Natural killer cell (primary cell): ENCODE measurements around the gene ITGB5. TPM values are rescaled to one million over a fixed set of nuclear protein-coding genes. Genes with fewer than 3 reads are reported as not detected.

Source experiments
- ATAC-seq, 3 donors: fragments of 150-1000 bp in 2 of 3; fragments of 200-7000 bp in 1 of 3; cut with Tn5 transposase; 1 replicate in 1 of 3; 2 replicates in 2 of 3; pipeline ENCODE4 v1.10.0; 2021; ENCODE audit warnings: mild to moderate bottlenecking in 2 of 3, moderate library complexity in 2 of 3
- DNase-seq, 2 donors: peaks; one replicate each; pipeline versions ENCODE4 v3.0.0 to v3.0.0-alpha.2; 2013 to 2021; ENCODE audit warnings: mixed read lengths in 1 of 2
- H3K27ac ChIP-seq: one replicate; pipeline ENCODE4 v1.5.1; 2013; ENCODE audit warnings: mild to moderate bottlenecking, low read length
- H3K27me3 ChIP-seq: one replicate; pipeline ENCODE4 v1.6.1; 2013; ENCODE audit warnings: low read length; ENCODE audit not compliant: control insufficient read depth, insufficient read depth
- H3K36me3 ChIP-seq: one replicate; pipeline ENCODE4 v1.6.1; 2013; ENCODE audit warnings: low read length; ENCODE audit not compliant: control insufficient read depth, insufficient read depth
- H3K4me1 ChIP-seq: one replicate; pipeline ENCODE4 v1.6.1; 2013; ENCODE audit warnings: low read length; ENCODE audit not compliant: control insufficient read depth, insufficient read depth
- H3K4me3 ChIP-seq: one replicate; pipeline ENCODE4 v1.5.1; 2013; ENCODE audit warnings: low read length
- H3K9me3 ChIP-seq: one replicate; pipeline ENCODE4 v1.6.1; 2013; ENCODE audit warnings: low read length; ENCODE audit not compliant: control insufficient read depth, insufficient read depth
- H3K27ac Mint-ChIP-seq, 2 donors: one replicate each; pipeline ENCODE4 v1.8.0; 2022; ENCODE audit warnings: mild to moderate bottlenecking in 2 of 2, mixed read lengths in 2 of 2, moderate library complexity in 1 of 2
- H3K27me3 Mint-ChIP-seq, 2 donors: one replicate each; pipeline ENCODE4 v1.8.0; 2022; ENCODE audit warnings: low read depth in 2 of 2, mixed read lengths in 2 of 2
- H3K36me3 Mint-ChIP-seq: one replicate; pipeline ENCODE4 v1.8.0; 2022; ENCODE audit warnings: mixed read lengths
- H3K4me1 Mint-ChIP-seq, 2 donors: one replicate each; pipeline ENCODE4 v1.8.0; 2022; ENCODE audit warnings: mixed read lengths in 2 of 2
- H3K4me3 Mint-ChIP-seq: one replicate; pipeline ENCODE4 v1.8.0; 2022; ENCODE audit warnings: mild to moderate bottlenecking, moderate library complexity, mixed read lengths
- H3K9me3 Mint-ChIP-seq, 2 donors: one replicate each; pipeline ENCODE4 v1.8.0; 2022; ENCODE audit warnings: mixed read lengths in 2 of 2
- CTCF ChIP-seq: fragments of 200-600 bp; IDR thresholded peaks from one replicate; pipeline ENCODE4 v1.8.0; 2022; ENCODE audit warnings: antibody characterized with exemption
- WGBS: methylation state at CpG from one replicate; pipeline ENCODE4 v1.1.7; 2013; ENCODE audit warnings: missing lambda C conversion rate; ENCODE audit not compliant: insufficient coverage; 5-methylcytosine and 5-hydroxymethylcytosine counted together
- intact Hi-C: fragments of 100-400 bp; cut with micrococcal nuclease; formaldehyde crosslinking; loops from one replicate; pipeline ENCODE4 v1.14.2; 2022
- total RNA-seq, 4 donors: library from RNA; stranded (reverse); fragments of 120-200 nt in 1 of 4; gene quantifications; one replicate each; pipeline versions ENCODE4 v1.2.3 to v1.2.4, GENCODE V29; 2013 to 2022

Gene ITGB5
- total RNA-seq, 3 donors from 2014 or later (not counting 1 experiment from before 2014, with no cell fraction given), result 1.0 to 8.4 (median 5.4) TPM

GRCh38 chr3:124804875-124805274 lies 82.3 kb downstream of the ITGB5 start:
- H3K4me3 Mint-ChIP-seq, result no peak overlapping the region
- no peaks in the 10 kb centered on the region for H3K4me1 Mint-ChIP-seq
- intact Hi-C loops, result no loop called here
- TF ChIP-seq CTCF, result no peak
- Histone ChIP-seq H3K4me1 (no peaks in the 10 kb centered on the region), H3K27ac (no peak overlapping the region), H3K4me3 (no peak overlapping the region), H3K27me3 (no peaks in the 10 kb centered on the region), H3K36me3 (no peaks in the 10 kb centered on the region), H3K9me3 (no peaks in the 10 kb centered on the region)
- no peaks in the 10 kb centered on the region for H3K9me3 Mint-ChIP-seq
- no peak for ATAC-seq
- H3K27me3 Mint-ChIP-seq, result peaks cover 11 to 19% of the 10 kb centered on the region in 2 donors
- H3K27ac Mint-ChIP-seq, result no peak overlapping the region
- no peaks in the 10 kb centered on the region for H3K36me3 Mint-ChIP-seq
- WGBS, result 86% methylated on average over 7 of the region's 7 CpGs
- no peak for DNase-seq

- no peak for DNase-seq
- Histone ChIP-seq H3K27me3 (no peaks in the 10 kb centered on the region), H3K4me3 (no peak overlapping the region), H3K36me3 (no peaks in the 10 kb centered on the region), H3K9me3 (no peaks in the 10 kb centered on the region), H3K27ac (no peak overlapping the region), H3K4me1 (no peaks in the 10 kb centered on the region)
- ATAC-seq, result no peak
- intact Hi-C loops, result no loop called here
- H3K27me3 Mint-ChIP-seq, result peaks cover 9 to 13% of the 10 kb centered on the region in 2 donors
- H3K9me3 Mint-ChIP-seq, result no peaks in the 10 kb centered on the region
- TF ChIP-seq CTCF, result no peak
- no peaks in the 10 kb centered on the region for H3K36me3 Mint-ChIP-seq
- H3K4me3 Mint-ChIP-seq, result no peak overlapping the region
- no peaks in the 10 kb centered on the region for H3K4me1 Mint-ChIP-seq
- no peak overlapping the region for H3K27ac Mint-ChIP-seq
- 91% methylated on average over 8 of the region's 8 CpGs for WGBS
Measured at GRCh38 chr3:124802702-124803101, 84.5 kb downstream of the ITGB5 start.

GRCh38 chr3:124802061-124802698 lies 85.0 kb downstream of the ITGB5 start:
- H3K27me3 ChIP-seq, result no peaks in the 10 kb centered on the region
- Mint-ChIP-seq H3K4me1 (no peaks in the 10 kb centered on the region), H3K4me3 (no peak overlapping the region), H3K36me3 (no peaks in the 10 kb centered on the region), H3K27me3 (peaks cover 9 to 13% of the 10 kb centered on the region in 2 donors), H3K9me3 (no peaks in the 10 kb centered on the region), H3K27ac (no peak overlapping the region)
- H3K36me3 ChIP-seq, result no peaks in the 10 kb centered on the region
- DNase-seq (no peak), ATAC-seq (no peak)
- WGBS, result 83% methylated on average over 8 of the region's 8 CpGs
- intact Hi-C loops, result no loop called here
- no peak overlapping the region for H3K4me3 ChIP-seq
- no peak for TF ChIP-seq CTCF
- no peaks in the 10 kb centered on the region for H3K4me1 ChIP-seq
- H3K9me3 ChIP-seq, result no peaks in the 10 kb centered on the region
- no peak overlapping the region for H3K27ac ChIP-seq
